Activated CD4-positive, alpha-beta T cell treated with anti-CD3 and anti-CD28 coated beads for 1 hour (primary cell): ENCODE measurements around the gene ATAT1.
A peak's percentile ranks its signal among the peaks of the same experiment; 100 is the strongest.
"Not testable (repeated sequence)": the region's sequence is repeated elsewhere in the genome, so short reads cannot be mapped to it uniquely, and the experiment has no call there.

Experiments used
- DNase-seq: peaks from one replicate; pipeline ENCODE4 v3.0.0-alpha.2; 2020

The ATAT1 gene

DNA sequence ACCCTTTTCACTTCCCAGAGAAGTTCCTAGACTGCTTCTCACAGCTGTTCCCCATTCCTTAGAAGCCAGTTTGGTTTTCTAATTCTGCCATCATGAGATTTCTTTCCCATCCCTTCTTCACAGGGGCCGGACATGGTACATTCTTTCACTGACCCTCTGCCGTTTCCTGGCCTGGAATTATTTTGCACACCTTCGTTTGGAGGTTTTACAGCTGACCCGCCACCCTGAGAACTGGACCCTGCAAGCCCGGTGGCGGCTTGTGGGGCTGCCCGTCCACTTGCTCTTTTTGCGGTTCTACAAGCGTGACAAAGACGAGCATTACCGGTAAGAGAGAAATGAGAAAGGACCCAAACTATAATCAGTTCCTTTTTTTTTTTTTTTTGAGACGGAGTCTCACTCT lies 24.5 kb downstream of the ATAT1 start:
- no peak for DNase-seq

DNA sequence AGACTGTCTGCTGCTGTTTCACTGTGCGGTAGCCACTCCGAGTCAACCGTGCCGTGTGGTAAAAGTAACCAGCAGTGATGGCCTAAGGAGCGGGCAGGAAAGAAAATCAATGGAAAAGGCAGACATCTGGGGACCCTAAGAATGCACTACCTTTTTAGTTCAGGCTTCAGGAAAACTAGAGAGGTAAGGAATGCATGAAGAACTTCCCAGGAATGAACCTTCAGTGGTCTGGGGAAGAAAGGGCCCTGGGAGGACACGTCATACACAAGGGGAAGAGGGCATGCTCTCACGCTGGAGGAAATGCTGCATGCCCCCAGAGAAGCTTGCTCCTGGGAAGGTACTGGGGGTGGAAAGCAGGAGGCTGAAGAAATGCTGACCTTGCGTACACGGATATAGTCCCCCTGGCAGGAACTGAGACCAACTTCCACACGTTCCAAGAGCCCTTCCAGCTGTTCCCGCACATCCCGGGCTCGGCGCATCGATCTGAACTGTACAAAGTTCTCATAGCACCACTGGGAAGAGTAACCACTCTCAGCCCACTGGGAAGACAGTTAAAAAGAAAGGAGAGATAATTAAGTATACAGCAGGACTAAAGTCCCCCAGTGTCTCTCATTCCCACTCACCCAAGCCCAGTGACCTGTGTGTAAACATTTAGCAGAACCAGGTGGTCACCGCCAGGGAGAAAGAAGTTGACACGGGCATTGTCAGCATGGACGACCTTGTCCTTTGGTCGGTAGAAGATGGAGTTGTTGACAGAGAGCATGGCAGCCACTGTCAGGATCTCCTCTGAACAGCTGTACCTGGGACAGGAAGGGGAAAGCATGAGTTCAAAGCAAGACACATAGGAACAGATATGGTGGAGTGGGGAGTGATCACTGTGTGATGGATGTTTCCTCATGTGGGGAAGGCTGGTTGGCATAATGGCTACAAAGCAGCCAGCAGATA lies 28.4 kb downstream of the ATAT1 start:
- no peak for DNase-seq

DNA sequence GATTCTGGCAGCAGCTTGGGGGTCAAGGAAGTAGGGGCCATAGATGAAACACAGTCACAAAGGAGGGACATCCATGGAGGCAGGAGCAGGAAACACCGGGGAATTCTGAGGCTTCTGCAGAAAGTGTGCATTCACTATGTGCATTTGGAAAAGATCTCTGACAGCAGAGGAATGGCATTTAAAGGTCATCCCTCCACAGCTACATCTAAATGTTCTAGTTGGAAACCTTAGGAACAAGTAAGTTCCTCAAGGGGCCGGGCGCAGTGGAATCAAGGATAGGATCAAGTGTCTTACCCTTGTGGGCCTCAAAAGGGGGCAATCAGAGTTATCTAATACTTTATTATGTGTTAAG lies 29.0 kb downstream of the ATAT1 start:
- no peak for DNase-seq

GRCh38 chr6:30656513-30656912 lies 29.8 kb downstream of the ATAT1 start:
- no peak for DNase-seq

DNA sequence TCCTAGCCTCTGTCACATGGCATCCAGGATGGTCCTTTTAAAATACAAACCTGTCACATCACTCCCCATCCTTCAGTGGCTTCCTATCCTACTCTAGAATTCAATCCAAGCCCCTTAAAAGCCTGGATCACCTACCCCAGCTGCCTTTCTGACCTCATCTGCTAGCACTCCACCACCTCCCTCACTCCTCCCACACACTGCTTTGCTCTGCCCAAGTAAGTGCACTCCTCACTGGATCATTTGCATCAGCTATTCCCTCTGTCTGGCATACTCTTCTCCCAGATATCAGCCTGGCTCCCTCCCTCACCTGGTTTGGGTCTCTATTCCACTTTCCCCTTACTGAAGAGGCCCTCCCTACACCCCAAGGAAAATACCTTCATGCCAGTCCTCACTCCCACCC lies 30.8 kb downstream of the ATAT1 start:
- no peak for DNase-seq

GRCh38 chr6:30657922-30658321 lies 31.2 kb downstream of the ATAT1 start:
- not testable (repeated sequence) for DNase-seq

DNA sequence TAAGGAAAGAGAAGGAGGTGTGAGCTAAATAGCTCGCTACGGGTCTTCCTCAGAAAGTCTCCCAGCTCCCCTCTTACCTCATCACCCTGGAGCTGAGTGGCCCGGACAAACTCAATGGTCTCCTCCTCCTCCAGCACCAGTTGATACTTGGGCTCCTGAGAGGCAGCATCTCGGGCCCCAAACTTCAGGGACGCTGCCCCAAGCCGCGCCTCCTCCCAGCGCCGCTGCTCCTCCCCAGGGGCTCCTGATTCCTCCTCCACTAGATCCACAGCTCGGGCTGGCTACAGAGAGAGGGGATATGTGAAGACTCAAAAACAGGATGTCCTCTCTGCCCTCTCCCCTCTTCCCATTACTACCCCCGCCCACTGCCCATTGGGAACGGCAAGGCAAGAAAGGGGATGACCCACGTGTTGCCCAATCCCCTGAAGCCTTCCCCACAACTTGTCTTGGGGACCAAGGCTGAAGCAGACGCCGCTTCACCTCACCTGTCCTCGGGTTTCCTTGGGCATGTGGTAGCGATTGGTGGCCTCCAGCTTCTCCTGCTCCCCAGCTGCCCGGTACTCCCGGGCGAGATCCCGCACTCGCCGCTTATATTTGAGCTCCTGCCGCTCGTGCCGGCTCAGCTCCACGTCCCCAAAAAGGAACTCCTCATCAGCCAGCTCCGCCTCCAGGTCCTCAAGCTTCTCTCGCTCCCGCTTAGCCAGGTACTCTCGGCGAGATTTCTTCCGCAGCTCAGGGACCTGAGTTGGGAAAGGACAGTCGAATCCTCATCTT lies 38.5 kb downstream of the ATAT1 start:
- DNase-seq, result no peak

GRCh38 chr6:30666300-30666699 lies 39.6 kb downstream of the ATAT1 start:
- not testable (repeated sequence) for DNase-seq

GRCh38 chr6:30670760-30671527 lies 44.3 kb downstream of the ATAT1 start:
- DNase-seq, result no peak

DNA sequence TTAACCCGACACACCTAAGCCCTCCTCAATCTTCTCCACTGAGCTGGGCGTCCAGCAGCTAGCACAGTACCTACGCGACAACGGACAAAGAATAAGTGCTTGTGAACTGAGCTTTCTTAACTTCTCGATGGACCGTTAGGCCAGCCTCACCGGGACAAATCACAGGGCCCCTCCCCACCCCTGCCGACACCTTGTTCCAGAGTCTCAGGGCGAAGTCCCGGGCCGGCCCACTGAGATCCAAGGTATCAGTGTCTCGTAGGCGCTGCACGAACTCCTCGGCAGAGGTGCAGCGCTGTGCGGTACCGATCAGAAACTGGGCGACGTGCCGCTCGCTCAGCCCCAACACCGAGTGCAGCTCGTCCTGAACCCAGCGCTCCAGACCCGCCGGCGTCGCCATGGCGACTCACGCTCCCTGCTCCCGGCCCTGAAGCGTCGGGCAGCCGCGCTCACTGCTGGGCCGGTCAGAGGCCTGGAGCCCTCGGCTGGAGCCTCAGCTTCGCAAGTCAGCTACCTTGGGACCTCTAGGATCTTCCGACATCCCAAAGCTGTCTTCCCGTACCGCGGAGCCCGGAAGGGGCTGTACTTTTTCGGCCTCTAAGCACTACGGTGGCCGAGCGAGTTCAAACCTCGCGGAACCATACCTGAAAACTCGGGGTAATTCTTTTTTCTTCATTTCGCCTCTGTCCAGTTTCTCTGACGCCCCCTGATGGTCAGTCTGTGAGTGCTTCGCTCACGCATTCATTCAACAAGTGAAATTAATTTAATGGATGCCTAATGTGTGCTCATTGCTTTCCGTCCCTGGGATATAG lies 46.0 kb downstream of the ATAT1 start, which contains the start of gene DHX16:
DHX16 (minus strand) TSS at position 562 of the 809 bp plus-strand sequence; CDS start at position 397, 165 bp downstream.
- peak; percentile 78 for DNase-seq

GRCh38 chr6:30676660-30677285 lies 50.1 kb downstream of the ATAT1 start:
- DNase-seq, result no peak

GRCh38 chr6:30678964-30679726 lies 52.5 kb downstream of the ATAT1 start:
- peak; percentile 91 for DNase-seq

GRCh38 chr6:30679765-30680535 lies 53.3 kb downstream of the ATAT1 start:
- no peak for DNase-seq

DNA sequence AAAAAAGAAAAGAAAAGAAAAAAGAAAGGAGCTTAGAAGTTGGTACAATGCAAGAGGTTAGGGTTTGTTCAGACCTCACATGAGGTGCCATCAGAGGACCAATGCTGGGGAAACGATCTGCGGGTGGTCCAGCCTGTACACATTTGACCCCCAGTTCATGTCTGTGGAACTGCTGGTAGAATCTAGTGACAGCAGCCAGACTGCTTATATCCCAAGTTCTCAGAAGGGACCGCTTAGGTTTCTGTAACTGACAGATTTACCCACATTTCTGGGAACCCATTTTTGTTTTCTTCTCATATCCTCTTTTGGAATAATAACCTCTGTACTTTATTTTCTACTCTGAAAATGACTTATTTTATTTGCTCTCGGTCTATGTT lies 55.1 kb downstream of the ATAT1 start:
- DNase-seq, result no peak

- DNase-seq, result peak; percentile 76
These were observed 55.8 kb downstream of the ATAT1 start for GRCh38 chr6:30682143-30683117.

GRCh38 chr6:30683183-30683979 lies 56.7 kb downstream of the ATAT1 start:
- no peak for DNase-seq

DNA sequence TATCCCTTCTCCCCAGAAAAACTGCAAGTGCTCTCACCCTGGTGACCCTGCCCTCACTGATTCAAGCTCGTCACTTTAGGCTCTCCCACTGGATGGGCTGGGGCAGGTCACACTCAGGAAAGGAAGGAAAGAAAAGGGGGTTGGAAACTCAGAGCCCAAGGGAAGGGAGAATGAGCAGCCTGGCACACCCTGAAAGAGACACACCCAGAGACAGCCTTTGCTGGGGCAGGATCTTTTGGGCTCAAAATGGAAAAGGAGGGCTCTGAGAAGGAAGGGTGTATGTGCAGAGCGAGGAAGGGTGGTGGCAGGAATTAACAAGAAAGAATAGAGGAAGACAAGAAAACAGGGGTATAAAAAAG lies 57.3 kb downstream of the ATAT1 start:
- DNase-seq, result no peak
